Activated T-helper 2 cell treated with anti-CD3 and anti-CD28 coated beads, Interferon-gamma antibody, Interleukin-2, Interleukin-4, amounts not matched to agents 10 μg/mL and 5 μg/mL and 100 μg/mL, durations not matched to agents 14 hours and 24 hours and 36 hours (primary cell): ENCODE data around the gene DDX39B. TPM values are rescaled to one million over a fixed set of nuclear protein-coding genes. Genes with fewer than 3 reads are reported as not detected.

Experiments
- DNase-seq: peaks from one replicate; pipeline ENCODE4 v3.0.0; 2021; ENCODE audit warnings: low spot score
- H3K27ac Mint-ChIP-seq: one replicate; pipeline ENCODE4 v1.8.0; 2021; ENCODE audit warnings: mixed read lengths
- H3K27me3 Mint-ChIP-seq: one replicate; pipeline ENCODE4 v1.8.0; 2021; ENCODE audit warnings: low read depth, mixed read lengths
- H3K36me3 Mint-ChIP-seq: one replicate; pipeline ENCODE4 v1.8.0; 2021; ENCODE audit warnings: low read depth, mixed read lengths
- H3K4me1 Mint-ChIP-seq: one replicate; pipeline ENCODE4 v1.8.0; 2021; ENCODE audit warnings: low read depth, mixed read lengths
- H3K4me3 Mint-ChIP-seq: one replicate; pipeline ENCODE4 v1.8.0; 2021; ENCODE audit warnings: low read depth, mild to moderate bottlenecking, moderate library complexity, mixed read lengths
- H3K9me3 Mint-ChIP-seq: one replicate; pipeline ENCODE4 v1.8.0; 2021; ENCODE audit warnings: mixed read lengths
- intact Hi-C: fragments of 100-400 bp; cut with micrococcal nuclease; formaldehyde crosslinking; loops from one replicate; pipeline ENCODE4 v1.15.1; 2023
- total RNA-seq: library from RNA; stranded (reverse); gene quantifications from 2 replicates; pipeline ENCODE4 v1.2.3, GENCODE V29; 2022

DDX39B gene
- total RNA-seq, 1 donor from 2014 or later, result 579 TPM

DNA sequence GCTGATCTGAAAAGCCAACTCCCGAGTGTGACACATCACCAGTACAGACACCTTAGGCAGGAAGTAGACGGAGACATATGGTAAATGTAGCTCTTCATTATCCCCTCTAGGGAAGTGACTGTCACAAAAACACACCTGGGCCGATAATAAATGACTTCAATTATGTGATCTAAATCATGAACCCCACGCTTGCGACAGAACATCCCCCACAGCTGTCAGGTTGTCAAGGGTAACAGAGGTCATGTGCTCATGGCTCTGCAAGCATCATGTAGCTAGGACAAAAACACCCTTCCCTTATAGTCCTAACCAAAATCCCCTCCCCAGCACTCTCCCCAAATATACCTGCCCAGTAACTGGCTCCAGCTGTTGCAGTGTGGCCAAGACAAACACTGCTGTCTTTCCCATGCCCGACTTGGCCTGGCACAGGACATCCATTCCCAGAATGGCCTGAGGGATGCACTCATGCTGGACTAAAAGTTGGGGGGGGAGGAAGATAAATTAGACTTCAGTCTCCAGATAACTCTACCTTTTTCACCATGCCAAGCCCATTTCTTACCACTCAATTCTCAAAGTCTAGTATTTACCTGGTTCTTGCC lies 2.9 kb downstream of the DDX39B start:
- intact Hi-C loops, result no loop called here
- Mint-ChIP-seq H3K27me3 (no peaks in the 10 kb centered on the region), H3K27ac (peak overlapping the region; percentile 36), H3K4me1 (peaks cover 41% of the 10 kb centered on the region), H3K9me3 (no peaks in the 10 kb centered on the region), H3K4me3 (peak overlapping the region; percentile 98), H3K36me3 (peaks cover 72% of the 10 kb centered on the region)
- no peak for DNase-seq

DNA sequence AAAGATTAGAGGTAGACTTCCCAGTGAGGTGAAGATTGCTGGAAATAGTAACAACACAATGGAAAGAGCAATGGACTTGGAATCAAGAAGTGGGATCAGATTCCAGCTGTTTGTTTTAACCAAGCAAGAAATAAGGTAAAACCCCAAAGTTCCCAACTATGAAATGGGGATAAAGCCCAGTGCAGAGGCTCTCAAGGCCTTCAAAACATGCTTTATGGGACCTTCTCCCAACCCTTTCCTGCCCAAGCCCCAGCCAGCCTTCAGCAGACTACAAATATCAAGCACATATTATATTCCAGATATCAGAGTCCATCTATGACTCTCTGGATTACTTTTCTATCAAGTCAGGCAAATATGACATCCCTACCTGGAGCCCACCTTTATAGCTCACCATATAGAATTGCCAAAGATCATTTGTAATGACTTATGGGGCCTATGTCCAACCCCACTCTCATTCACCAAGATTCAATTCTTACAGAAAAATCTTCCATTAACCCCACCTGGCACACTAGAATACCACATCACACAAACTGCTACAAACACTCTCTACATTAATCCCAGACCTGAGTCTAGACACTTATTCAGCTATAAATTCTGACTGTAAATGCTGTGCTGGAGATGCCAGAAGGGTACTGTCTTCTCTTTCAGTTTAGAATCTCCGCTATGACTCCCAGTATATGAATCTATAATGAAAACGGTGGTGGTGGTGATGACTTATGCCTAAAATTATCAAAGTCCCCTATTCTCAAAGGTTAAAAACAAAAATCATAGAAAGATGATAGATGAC lies 6.1 kb downstream of the DDX39B start:
- intact Hi-C loops, result no loop called here
- Mint-ChIP-seq H3K27ac (no peak overlapping the region), H3K4me3 (no peak overlapping the region), H3K27me3 (no peaks in the 10 kb centered on the region), H3K9me3 (no peaks in the 10 kb centered on the region), H3K36me3 (peaks cover 91% of the 10 kb centered on the region), H3K4me1 (peaks cover 38% of the 10 kb centered on the region)
- DNase-seq, result no peak

DNA sequence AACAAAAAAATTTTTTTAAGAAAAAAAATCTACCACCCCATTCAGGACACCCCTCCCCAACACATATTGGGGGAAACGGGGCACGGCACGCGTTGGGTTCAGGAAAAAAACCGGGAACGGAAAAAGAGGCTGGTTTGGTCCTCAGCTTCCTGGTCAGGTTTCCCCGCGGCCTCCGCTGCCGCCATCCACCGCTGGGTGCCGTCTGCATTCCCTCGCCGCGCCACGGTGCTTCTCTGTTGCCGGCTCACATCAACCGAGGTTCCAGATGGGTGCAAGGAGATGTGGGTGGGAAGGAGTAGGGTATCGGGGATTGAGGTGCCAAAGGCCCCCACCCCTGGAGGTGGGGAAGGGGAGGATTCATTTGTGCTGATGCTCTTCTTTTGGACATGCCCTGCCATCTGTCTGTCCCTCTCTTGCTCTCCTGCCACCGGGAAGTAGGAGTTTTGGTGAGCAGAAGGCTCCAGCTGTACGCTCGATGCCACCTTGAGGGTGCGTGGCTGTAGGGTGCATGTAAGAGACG lies 7.2 kb downstream of the DDX39B start:
- intact Hi-C loops, result no loop called here
- Mint-ChIP-seq H3K4me3 (no peak overlapping the region), H3K4me1 (peaks cover 35% of the 10 kb centered on the region), H3K27me3 (no peaks in the 10 kb centered on the region), H3K27ac (no peak overlapping the region), H3K36me3 (peaks cover 91% of the 10 kb centered on the region), H3K9me3 (no peaks in the 10 kb centered on the region)
- no peak for DNase-seq

DNA sequence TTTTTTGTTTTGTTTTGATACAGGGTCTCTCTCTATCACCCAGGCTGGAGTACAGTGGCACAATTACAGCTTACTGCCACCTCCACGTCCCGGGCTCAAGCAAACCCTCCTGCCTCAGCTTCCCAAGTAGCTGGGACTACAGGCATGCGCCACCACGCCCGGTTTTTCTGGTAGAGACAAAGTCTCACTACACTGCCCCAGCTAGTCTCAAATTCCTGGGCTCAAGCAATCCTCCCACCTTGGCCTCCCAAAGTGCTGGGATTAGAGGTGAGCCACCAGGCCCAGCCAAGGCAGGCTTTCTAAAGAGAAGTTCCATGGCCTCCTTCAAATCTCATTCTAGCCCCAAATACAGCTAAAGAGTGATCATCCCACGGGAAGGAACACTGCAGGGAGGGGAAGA lies 7.8 kb downstream of the DDX39B start:
- H3K27ac Mint-ChIP-seq, result no peak overlapping the region
- intact Hi-C loops, result no loop called here
- H3K27me3 Mint-ChIP-seq, result no peaks in the 10 kb centered on the region
- no peak for DNase-seq
- H3K4me1 Mint-ChIP-seq, result peaks cover 29% of the 10 kb centered on the region
- no peaks in the 10 kb centered on the region for H3K9me3 Mint-ChIP-seq
- no peak overlapping the region for H3K4me3 Mint-ChIP-seq
- H3K36me3 Mint-ChIP-seq, result peaks cover 87% of the 10 kb centered on the region

DNA sequence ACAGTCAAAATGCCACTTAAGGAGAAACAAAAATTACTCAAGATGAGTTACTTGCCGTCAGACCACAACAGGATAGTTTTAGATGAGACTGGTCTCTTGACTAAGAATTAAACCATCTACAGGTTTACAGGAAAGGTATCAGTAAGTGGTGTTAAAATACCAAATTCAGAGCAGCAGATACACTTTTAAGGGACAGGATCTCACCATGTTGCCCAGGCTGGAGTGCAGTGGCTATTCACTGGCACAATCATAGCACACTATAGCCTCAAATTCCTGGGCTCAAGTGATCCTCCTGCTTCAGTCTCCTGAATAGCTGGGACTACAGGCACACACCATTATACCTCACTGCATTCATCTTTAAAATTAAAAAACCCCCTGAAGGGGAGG lies 8.4 kb downstream of the DDX39B start:
- peaks cover 23% of the 10 kb centered on the region for H3K4me1 Mint-ChIP-seq

DNA sequence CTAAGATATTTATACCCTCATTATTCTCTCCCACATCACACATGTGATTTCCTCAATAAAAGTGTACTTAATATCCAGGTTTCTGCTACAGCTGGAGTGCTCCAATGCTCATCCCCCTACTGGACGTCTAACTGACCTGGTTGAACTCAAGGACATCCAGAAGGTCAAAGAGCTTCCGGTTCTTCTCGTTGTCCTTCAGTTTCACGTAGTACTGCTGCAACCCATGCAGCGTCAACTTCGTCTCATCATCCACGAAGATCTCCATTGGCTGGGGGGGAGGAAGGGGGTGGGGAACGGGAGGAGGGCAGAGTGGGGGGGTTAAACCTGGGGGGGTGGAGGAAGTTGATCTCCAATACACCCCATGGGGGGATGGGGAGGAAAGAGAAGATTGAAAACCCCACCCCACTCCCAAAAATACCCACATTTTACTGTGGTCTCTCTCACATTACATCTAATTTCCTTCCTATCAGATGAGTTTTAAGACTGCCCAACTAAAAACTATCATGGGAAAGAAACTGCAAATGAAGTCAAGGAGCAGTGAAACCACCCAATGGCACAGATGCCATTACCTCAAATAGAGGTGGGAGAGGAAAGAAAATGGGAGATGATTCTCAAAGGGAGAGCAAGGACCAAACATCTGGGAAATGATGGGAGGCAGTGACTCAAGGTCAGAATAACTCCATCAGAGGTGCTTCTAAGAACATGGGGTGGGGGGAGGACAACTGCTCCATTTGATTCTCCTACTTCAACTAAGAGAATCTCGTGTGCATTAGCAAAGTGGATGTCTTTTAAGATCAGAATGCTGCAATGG lies 9.0 kb downstream of the DDX39B start:
- no peaks in the 10 kb centered on the region for H3K27me3 Mint-ChIP-seq
- peaks cover 83% of the 10 kb centered on the region for H3K36me3 Mint-ChIP-seq
- no peaks in the 10 kb centered on the region for H3K9me3 Mint-ChIP-seq
- intact Hi-C loops, result no loop called here
- no peak for DNase-seq
- H3K4me1 Mint-ChIP-seq, result peaks cover 20% of the 10 kb centered on the region
- H3K27ac Mint-ChIP-seq, result peak overlapping the region; percentile 5
- H3K4me3 Mint-ChIP-seq, result no peak overlapping the region

More for the DNA sequence above, 8.4 kb downstream of the DDX39B start:
- Mint-ChIP-seq H3K27ac (no peak overlapping the region), H3K4me3 (no peak overlapping the region), H3K36me3 (peaks cover 84% of the 10 kb centered on the region), H3K27me3 (no peaks in the 10 kb centered on the region), H3K9me3 (no peaks in the 10 kb centered on the region)
- no peak for DNase-seq
- intact Hi-C loops, result no loop called here

DNA sequence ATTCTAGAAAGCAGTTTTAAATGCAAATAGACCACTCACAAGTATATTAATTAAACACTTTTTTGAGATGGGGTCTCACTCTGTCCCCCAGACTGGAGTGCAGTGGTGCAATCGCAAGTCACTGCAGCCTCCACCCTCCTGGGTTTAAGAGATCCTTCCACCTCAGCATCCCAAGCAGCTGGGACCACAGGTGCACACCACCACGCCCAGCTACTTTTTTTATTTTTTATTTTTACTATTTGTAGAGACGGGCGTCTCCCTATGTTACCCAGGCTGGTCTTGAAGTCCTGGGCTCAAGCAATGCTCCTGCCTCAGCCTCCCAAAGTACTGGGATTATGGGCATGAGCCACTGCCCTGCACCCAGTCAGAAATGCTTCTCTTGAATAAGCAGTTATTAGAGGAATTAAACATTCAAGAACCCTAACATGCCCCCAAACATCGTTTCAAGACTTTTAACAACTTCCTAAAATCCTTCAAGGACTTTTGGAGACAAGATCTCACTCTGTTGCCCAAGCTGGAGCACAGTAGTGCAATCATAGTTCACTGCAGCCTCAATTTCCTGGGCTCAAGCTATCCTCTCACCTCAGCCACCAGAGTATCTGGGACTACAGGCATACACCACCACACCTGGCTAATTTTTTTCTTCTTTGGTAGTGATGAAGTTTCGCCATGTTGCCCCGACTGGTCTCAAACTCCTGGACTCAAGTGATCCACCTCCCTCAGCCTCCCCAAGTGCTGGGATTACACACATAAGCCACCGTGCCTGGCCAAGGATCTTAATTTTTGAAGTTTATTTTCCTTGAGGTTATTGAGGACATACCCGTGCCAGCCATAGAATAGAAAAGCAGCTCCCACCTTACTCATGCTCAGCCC lies 9.8 kb downstream of the DDX39B start:
- H3K27ac Mint-ChIP-seq, result no peak overlapping the region
- intact Hi-C loops, result no loop called here
- peaks cover 16% of the 10 kb centered on the region for H3K4me1 Mint-ChIP-seq
- no peak for DNase-seq
- no peak overlapping the region for H3K4me3 Mint-ChIP-seq
- no peaks in the 10 kb centered on the region for H3K27me3 Mint-ChIP-seq
- no peaks in the 10 kb centered on the region for H3K9me3 Mint-ChIP-seq
- peaks cover 77% of the 10 kb centered on the region for H3K36me3 Mint-ChIP-seq

DNA sequence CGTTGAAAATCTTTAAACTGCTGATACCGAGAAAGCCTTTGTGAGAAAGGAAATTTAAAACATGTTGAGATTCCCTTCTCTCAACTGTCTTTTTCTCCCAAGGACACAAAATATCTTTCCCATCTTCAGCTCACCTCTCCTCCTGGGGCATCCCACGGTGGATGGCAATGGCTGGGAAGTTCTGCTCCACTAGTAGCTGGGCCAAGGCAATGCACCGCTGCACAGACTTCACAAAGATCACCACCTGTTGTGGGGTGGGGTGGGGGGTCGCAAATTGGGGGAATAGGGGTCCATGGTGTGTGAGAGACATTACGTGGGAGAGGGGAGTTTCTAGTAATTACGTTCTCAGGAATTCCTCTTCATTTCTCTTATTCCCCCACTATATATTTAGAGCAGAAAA lies 10.6 kb downstream of the DDX39B start:
- no peaks in the 10 kb centered on the region for H3K9me3 Mint-ChIP-seq
- peaks cover 71% of the 10 kb centered on the region for H3K36me3 Mint-ChIP-seq
- peaks cover 13% of the 10 kb centered on the region for H3K4me1 Mint-ChIP-seq

DNA sequence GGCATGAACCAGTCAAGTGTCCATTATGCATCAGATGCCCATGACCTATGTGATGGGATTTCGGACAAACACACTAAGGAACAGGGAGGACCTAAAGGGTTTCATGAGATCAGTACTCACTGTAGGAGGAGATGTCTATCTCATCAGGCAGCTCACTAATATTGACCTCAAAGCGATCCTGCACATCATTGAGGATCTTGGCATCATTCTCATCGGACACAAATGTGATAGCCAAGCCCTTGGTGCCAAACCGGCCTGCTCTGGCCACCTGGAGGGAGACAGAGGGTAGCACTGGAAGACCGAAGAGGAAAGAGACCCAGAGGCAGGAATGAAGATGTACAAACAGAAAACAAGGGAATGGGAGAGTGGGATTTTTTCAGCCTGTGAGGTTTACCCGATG lies 11.1 kb downstream of the DDX39B start:
- Mint-ChIP-seq H3K27ac (no peak overlapping the region), H3K4me1 (peaks cover 8% of the 10 kb centered on the region), H3K4me3 (no peak overlapping the region), H3K9me3 (no peaks in the 10 kb centered on the region), H3K27me3 (no peaks in the 10 kb centered on the region), H3K36me3 (peaks cover 66% of the 10 kb centered on the region)
- intact Hi-C loops, result no loop called here
- DNase-seq, result no peak

More for the DNA sequence above, 10.6 kb downstream of the DDX39B start:
- DNase-seq, result no peak
- intact Hi-C loops, result no loop called here
- no peak overlapping the region for H3K27ac Mint-ChIP-seq
- no peaks in the 10 kb centered on the region for H3K27me3 Mint-ChIP-seq
- no peak overlapping the region for H3K4me3 Mint-ChIP-seq

DNA sequence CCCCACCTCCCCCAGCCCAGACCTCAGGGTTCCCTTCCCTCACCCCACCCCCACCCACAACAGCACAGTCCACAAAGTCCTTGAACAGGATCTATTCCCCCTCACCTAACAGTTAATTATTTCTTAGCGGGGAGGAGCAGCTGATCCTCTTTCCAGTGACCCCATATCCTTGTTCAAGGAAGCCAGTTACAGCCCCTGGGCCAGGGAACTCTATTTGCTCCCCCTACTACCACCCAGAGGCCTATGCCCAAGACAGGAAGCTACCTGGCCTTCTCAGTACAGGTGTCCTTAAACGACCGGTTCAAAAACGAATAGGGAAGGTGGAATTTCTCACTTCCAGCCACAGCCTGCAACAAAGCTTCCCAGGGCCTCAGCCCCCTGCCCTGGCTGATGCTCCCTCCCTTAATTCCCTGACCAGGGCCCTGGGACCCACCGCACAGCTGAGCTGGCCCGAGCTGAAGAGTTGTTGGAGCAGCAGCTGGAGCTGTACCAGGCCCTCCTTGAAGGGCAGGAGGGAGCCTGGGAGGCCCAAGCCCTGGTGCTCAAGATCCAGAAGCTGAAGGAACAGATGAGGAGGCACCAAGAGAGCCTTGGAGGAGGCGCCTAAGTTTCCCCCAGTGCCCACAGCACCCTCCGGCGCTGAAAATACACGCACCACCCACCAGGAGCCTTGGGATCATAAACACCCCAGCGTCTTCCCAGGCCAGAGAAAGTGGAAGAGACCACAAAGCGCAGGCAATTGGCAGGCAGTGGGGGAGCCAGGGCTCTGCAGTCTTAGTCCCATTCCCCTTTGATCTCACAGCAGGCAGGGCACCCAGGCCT lies 12.3 kb downstream of the DDX39B start:
- Mint-ChIP-seq H3K27ac (no peak overlapping the region), H3K4me3 (no peak overlapping the region), H3K27me3 (no peaks in the 10 kb centered on the region), H3K9me3 (no peaks in the 10 kb centered on the region), H3K4me1 (peaks cover 8% of the 10 kb centered on the region), H3K36me3 (peaks cover 54% of the 10 kb centered on the region)
- intact Hi-C loops, result no loop called here
- no peak for DNase-seq

DNA sequence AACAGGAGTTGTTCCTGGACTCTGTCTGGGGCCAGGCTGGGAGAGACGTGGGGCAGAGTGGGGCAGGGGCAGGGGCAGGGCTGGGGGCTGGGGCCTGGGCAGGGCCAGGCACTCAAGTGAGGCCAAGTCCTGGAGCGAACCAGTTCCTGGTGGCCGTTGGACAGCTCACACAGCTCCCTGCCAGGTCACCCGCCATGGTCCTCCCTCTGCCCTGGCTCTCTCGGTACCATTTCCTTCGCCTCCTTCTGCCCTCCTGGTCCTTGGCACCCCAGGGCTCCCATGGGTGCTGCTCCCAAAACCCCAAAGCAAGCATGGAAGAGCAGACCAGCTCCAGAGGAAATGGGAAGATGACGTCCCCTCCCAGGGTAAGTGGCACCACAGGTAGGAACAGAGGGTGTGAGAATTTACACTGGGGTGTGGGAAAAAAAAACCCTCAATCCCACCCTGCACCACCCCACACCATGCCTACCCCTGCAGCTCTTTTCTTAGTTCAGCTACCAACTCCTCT lies 12.9 kb downstream of the DDX39B start, which contains the start of gene MCCD1:
Gene MCCD1, plus strand, starts transcription at position 142 of the 508 bp plus-strand sequence. Its CDS starts 53 bp downstream, at position 195.
- no peak for DNase-seq
- Mint-ChIP-seq H3K9me3 (no peaks in the 10 kb centered on the region), H3K27me3 (no peaks in the 10 kb centered on the region), H3K27ac (no peak within 1 kb of the TSS), H3K4me3 (no peak within 1 kb of the TSS), H3K36me3 (peaks cover 48% of the 10 kb centered on the region), H3K4me1 (peaks cover 8% of the 10 kb centered on the region)
- intact Hi-C loops, result no loop called here
